ENCODE data around the gene IL2RA. TPM values are rescaled to one million over a fixed set of nuclear protein-coding genes. Genes with fewer than 3 reads are reported as not detected.

The IL2RA gene
- total and polyA plus RNA-seq, 2 experiments from 2014 or later, result not detected

DNA sequence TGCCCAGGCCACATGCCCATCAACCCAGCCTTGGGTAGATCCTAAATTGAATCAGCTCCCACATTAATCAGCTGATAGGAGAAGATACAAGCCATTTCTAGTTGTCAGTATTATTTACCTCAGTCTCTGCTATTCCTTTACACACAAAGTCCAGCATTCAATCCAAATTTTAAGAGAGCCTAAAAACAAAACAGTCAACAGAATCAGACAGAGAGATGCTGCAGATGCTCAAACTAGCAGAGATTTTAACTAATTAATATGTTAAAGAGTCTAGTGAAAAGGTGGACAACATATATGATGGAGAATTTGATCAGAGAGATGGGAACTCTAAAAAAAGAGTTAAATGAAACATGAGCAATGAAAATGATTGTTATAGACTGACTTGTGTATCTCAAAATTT is 70.5 kb downstream of the IL2RA start (continued):
- TF ChIP-seq, protein P1, sequence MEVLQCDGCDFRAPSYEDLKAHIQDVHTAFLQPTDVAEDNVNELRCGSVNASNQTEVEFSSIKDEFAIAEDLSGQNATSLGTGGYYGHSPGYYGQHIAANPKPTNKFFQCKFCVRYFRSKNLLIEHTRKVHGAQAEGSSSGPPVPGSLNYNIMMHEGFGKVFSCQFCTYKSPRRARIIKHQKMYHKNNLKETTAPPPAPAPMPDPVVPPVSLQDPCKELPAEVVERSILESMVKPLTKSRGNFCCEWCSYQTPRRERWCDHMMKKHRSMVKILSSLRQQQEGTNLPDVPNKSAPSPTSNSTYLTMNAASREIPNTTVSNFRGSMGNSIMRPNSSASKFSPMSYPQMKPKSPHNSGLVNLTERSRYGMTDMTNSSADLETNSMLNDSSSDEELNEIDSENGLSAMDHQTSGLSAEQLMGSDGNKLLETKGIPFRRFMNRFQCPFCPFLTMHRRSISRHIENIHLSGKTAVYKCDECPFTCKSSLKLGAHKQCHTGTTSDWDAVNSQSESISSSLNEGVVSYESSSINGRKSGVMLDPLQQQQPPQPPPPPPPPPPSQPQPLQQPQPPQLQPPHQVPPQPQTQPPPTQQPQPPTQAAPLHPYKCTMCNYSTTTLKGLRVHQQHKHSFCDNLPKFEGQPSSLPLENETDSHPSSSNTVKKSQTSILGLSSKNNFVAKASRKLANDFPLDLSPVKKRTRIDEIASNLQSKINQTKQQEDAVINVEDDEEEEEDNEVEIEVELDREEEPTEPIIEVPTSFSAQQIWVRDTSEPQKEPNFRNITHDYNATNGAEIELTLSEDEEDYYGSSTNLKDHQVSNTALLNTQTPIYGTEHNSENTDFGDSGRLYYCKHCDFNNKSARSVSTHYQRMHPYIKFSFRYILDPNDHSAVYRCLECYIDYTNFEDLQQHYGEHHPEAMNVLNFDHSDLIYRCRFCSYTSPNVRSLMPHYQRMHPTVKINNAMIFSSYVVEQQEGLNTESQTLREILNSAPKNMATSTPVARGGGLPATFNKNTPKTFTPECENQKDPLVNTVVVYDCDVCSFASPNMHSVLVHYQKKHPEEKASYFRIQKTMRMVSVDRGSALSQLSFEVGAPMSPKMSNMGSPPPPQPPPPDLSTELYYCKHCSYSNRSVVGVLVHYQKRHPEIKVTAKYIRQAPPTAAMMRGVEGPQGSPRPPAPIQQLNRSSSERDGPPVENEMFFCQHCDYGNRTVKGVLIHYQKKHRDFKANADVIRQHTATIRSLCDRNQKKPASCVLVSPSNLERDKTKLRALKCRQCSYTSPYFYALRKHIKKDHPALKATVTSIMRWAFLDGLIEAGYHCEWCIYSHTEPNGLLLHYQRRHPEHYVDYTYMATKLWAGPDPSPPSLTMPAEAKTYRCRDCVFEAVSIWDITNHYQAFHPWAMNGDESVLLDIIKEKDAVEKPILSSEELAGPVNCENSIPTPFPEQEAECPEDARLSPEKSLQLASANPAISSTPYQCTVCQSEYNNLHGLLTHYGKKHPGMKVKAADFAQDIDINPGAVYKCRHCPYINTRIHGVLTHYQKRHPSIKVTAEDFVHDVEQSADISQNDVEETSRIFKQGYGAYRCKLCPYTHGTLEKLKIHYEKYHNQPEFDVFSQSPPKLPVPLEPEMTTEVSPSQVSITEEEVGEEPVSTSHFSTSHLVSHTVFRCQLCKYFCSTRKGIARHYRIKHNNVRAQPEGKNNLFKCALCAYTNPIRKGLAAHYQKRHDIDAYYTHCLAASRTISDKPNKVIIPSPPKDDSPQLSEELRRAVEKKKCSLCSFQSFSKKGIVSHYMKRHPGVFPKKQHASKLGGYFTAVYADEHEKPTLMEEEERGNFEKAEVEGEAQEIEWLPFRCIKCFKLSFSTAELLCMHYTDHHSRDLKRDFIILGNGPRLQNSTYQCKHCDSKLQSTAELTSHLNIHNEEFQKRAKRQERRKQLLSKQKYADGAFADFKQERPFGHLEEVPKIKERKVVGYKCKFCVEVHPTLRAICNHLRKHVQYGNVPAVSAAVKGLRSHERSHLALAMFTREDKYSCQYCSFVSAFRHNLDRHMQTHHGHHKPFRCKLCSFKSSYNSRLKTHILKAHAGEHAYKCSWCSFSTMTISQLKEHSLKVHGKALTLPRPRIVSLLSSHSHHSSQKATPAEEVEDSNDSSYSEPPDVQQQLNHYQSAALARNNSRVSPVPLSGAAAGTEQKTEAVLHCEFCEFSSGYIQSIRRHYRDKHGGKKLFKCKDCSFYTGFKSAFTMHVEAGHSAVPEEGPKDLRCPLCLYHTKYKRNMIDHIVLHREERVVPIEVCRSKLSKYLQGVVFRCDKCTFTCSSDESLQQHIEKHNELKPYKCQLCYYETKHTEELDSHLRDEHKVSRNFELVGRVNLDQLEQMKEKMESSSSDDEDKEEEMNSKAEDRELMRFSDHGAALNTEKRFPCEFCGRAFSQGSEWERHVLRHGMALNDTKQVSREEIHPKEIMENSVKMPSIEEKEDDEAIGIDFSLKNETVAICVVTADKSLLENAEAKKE (CRISPR knock-in tag; IDR thresholded peaks at IDR 0.05), result no peak

- Histone ChIP-seq H3K4me1 (ENCODE audit: insufficient read depth) (no peaks in the 10 kb centered on the region), H4K20me1 (replicated peaks; ENCODE audit: insufficient read depth) (no peaks in the 10 kb centered on the region), H3K4me3 (no peak overlapping the region), H3K36me3 (ENCODE audit: insufficient read depth) (no peaks in the 10 kb centered on the region), H3K9me2 (ENCODE audit: insufficient read depth) (no peaks in the 10 kb centered on the region), H3K4me2 (no peak overlapping the region), H2AFZ (no peak overlapping the region), H3K27me3 (ENCODE audit: insufficient read depth) (no peaks in the 10 kb centered on the region), H3F3A (replicated peaks; ENCODE audit: low read depth) (no peaks in the 10 kb centered on the region), H3K79me2 (replicated peaks; ENCODE audit: insufficient read depth) (no peaks in the 10 kb centered on the region), H3K27ac (ENCODE audit: low read depth) (no peak overlapping the region)
- Mint-ChIP-seq H3K27me3 (ENCODE audit: insufficient read depth, low read depth, poor library complexity) (peaks cover 4% of the 10 kb centered on the region), H3K4me3 (no peak overlapping the region), H3K4me1 (no peaks in the 10 kb centered on the region), H3K9me3 (peaks cover 18% of the 10 kb centered on the region; the same call in 2 of the 3 replicates), H3K27ac (no peak overlapping the region), H3K36me3 (ENCODE audit: low read depth) (peaks cover 5% of the 10 kb centered on the region; the same call in 2 of the 3 replicates)
- ATAC-seq (no peak), DNase-seq (ENCODE audit: low spot score) (no peak)
- TF ChIP-seq CREB1 (CRISPR knock-in tag; IDR thresholded peaks at IDR 0.05; ENCODE audit: low read depth) (no peak), STAT1 (IDR thresholded peaks at IDR 0.05; ENCODE audit: unreplicated experiment) (no peak), EZH2phosphoT487 (IDR thresholded peaks at IDR 0.05; ENCODE audit: unreplicated experiment) (no peak), NANOG (IDR thresholded peaks at IDR 0.05; ENCODE audit: borderline replicate concordance) (no peak), REST (IDR thresholded peaks at IDR 0.05; ENCODE audit: unreplicated experiment) (no peak), ZNF331 (CRISPR knock-in tag; IDR thresholded peaks at IDR 0.05; ENCODE audit: low read depth) (no peak)
Observed at GRCh38 chr10:5989756-5990155, 72.4 kb downstream of the IL2RA start.

Data from GM23338 (cell line).